Activated naive CD4-positive, alpha-beta T cell treated with Interleukin-2 at 50 U/mL for 16 hours (primary cell): Measurements from ENCODE around the gene KCNE5.
"Not testable (repeated sequence)": the region's sequence is repeated elsewhere in the genome, so short reads cannot be mapped to it uniquely, and the experiment has no call there.

Experiments used
- DNase-seq: peaks from one replicate; pipeline ENCODE4 v3.0.0-alpha.2; 2020

The KCNE5 gene

DNA sequence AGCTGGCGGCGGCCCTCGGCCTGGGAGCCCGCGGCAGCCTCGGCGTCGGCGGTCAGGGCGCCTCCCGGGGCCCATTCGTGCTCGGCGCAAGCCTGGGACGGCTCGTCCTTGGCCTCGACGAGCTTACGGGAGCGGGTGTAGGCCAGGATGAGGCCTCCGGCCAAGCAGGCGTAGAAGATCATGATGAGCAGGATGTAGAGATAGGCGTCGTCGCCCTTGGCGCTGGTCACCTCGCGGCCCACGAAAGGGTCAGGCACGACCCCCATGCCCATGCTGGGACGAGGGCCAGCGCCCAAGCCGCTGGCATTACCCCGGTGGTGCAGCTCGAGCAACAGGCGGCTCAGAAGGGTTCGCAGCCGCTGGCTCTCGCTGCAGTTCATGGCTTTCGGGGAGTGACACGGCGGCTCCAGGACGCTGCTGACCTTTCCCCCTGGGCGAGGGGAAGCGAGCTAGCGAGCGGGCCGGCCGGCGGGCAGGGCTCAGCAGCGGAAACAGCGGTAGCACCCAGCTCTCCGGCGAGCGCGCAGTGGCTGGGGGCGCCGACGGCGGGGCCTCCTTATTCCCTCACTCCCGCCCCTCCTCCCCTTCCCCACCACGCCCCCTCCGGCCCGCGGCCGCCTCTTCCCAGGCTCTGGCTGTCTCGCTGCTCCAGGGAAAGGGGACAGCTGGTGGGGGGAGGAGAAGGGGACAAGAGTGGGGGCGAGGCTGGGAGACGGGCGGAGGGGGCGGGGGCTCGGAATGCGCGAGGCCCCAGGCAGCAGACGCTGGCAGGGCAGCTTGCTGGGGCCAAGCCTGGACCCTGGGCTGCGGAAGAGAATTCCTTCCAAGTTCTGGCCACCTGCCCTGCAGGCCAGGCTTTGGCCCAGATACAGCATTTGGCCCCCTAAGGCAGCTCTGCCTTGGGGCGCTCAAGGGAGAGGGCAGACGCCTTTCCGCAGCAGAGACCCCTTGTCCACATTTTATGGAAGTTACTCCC is at the start of gene KCNE5:
KCNE5 (minus strand) TSS at position 532 of the 976 bp plus-strand sequence; CDS start at position 380, 152 bp downstream.
- DNase-seq: no peak

GRCh38 chrX:109672239-109672638 is 47.3 kb upstream of the KCNE5 start:
- no peak for DNase-seq

DNA sequence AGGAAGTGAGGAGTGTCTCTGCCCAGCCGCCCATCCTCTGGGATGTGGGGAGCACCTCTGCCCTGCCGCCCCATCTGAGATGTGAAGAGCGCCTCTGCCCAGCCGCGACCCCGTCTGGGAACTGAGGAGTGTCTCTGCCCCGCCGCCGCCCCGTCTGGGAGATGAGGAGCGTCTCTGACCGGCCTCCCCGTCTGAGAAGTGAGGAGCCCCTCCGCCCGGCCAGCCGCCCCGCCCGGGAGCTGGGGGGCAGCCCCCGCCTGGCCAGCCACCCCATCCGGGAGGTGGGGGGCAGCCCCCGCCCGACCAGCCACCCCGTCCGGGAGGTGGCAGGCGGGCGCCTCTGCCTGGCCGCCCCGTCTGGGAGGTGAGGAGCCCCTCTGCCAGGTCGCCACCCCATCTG is 46.2 kb upstream of the KCNE5 start:
- not testable (repeated sequence) for DNase-seq

DNA sequence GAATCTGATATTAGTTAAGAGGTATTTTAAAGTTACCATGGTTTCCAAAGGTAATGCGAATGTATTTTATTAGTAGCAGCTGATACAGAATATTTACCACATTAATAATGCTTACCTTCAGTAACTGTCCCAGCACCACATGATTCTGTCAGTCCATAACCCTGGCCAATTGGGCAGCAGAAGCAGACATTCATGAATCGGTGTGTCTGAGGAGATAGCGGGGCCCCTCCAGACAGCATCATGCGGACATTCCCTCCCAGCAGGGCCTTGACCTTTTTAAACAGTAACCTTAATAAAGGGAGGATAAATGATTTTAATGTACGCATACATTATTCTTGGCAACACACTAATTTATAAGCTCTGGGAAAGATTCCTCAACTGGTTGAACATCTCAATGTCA is 43.0 kb upstream of the KCNE5 start:
- DNase-seq: no peak

- DNase-seq: no peak
Measured at GRCh38 chrX:109660435-109661143, 35.6 kb upstream of the KCNE5 start.

DNA sequence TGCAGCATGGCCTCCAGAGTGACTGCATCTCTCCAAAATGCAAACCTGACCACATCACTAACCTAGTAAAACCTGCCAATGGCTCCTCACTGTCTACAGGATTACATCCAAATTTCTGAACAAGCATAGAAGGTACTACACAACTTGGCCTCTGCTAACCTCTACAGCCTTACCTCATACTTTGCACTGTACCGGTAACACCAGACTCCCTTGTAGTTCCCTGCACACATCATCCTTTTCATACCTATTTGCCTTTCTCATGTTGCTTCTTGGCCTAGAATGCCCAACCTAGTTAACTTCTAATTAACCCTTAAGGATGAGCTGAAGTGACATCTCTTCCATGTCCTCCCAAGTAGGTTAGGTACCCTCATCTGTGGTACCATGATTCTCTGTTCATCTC is 33.4 kb upstream of the KCNE5 start:
- no peak for DNase-seq

GRCh38 chrX:109657364-109657763 is 32.4 kb upstream of the KCNE5 start:
- not testable (repeated sequence) for DNase-seq

GRCh38 chrX:109656774-109657173 is 31.8 kb upstream of the KCNE5 start:
- DNase-seq: no peak

DNA sequence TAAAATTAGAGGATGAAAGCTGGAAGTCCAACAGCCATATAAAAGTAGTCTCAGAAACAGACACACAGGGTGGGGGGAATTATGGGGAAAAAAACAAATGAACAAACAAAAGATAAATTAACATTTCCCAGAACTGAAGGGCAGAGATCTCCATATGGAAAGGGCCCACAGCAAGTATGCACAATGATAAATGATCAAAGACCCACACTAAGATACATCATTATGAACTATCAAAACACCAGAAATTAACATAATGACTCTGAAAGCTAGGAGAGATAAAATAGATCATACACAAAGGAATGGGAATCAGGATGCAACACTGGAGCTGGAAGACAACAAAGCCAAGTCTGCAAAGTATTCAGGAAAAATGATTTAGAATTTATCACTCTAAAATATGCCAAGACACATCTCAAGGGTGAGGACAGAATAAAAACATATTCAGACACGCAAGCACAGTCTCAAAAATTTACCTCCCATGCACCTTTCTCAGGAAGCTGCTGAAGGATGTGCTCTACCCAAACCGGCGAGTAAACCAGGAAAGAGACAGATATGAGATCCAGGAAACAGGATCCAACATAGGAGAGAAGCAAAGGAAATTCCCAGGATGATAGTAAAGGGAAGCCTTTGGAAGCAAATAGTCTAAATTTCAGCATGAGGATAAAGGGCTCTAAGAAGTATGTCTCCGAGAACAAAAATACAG is 30.7 kb upstream of the KCNE5 start:
- DNase-seq: no peak

DNA sequence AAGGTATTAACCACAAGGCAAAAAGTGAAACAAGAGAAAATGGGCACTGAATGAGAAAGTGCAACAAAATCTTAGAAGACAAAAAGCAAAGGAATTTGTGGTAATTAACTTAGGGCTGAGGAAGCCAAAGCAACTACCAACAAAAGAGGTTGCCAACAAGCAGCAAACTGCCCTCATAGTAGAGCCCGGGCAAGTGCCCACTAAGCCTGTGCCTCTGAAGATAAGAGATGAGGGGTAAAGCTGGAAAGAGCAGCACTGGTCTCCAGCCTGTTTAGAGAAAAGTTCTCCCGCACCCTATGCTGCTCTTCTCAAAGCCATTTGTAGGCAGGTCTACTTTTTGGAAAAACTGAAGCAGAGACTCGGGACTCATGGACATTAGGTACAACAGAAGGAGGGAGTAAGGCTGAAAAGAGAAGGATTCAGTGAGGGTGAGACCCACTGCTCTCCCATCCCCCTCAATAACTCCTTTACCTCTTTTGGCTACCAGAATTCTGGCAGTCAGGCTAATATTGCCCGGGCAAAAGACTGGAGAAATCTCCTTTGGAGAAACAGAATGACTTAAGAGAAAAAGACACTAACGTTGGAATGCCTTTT is 29.6 kb upstream of the KCNE5 start:
- DNase-seq: no peak

- not testable (repeated sequence) for DNase-seq
Measured at GRCh38 chrX:109644671-109645070, 19.7 kb upstream of the KCNE5 start.

GRCh38 chrX:109643687-109644086 is 18.7 kb upstream of the KCNE5 start:
- DNase-seq: no peak

- no peak for DNase-seq
Measured at GRCh38 chrX:109638158-109638557, 13.2 kb upstream of the KCNE5 start.

DNA sequence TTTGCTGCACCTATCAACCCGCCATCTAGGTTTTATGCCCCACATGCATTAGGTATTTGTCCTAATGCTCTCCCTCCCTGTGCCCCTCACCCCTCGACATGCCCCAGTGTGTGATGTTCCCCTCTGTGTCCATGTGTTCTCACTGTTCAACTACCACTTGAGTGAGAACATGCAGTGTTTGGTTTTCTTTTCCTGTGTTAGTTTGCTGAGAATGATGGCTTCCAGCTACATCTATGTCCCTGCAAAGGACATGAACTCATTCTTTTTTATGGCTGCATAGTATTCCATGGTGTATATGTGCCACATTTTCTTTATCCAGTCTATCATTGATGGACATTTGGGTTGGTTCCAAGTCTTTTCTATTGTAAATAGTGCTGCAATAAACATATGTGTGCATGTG is 12.5 kb upstream of the KCNE5 start:
- DNase-seq: not testable (repeated sequence)

DNA sequence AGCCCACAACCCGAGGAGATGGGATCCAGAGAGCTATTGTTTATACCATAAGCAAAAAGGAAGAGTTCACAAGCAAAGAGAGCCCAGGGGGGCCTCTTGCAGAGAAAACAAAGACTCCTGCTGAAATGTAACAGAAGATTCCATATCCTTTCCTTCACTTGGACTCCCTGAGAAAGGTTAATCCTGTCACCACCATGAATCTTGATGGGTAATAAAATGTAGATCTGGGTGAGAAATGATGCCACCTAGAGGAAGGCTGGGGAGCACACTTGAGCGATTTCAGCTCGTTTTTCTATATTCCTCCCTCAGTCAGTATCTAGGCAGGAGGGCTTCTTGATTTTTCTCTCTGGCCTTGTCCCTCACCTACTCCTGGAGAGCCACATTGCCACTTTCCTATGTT is 10.2 kb upstream of the KCNE5 start:
- no peak for DNase-seq

GRCh38 chrX:109632906-109633504 is 8.0 kb upstream of the KCNE5 start:
- DNase-seq: no peak

GRCh38 chrX:109629310-109629709 is 4.3 kb upstream of the KCNE5 start:
- no peak for DNase-seq

GRCh38 chrX:109626637-109627036 is 1.7 kb upstream of the KCNE5 start:
- no peak for DNase-seq

- no peak for DNase-seq
Measured at GRCh38 chrX:109623997-109624396, 975 bp downstream of the KCNE5 start.

- DNase-seq: no peak
Measured at GRCh38 chrX:109622270-109622669, 2.7 kb downstream of the KCNE5 start.

- DNase-seq: no peak
Measured at GRCh38 chrX:109619771-109620170, 5.2 kb downstream of the KCNE5 start.

DNA sequence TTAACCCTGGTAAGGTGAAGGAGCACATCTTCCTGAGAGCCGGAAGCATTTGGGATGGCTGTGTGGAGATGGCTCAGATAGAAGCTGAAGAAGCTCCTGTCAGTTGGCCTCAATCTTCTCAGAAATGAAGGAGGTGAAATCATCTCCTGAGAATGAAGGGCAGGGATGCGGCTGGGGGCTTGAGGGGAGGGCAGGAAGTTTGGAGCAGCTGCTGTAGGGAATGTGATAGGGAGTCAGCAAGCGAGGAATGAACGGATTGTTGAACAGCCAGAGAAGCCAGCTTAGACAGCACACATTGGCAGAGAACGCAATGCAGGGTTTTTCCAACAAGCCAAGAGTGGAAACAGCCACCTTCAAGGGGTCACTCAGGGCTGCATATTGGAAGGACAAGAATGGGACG is 10.0 kb downstream of the KCNE5 start:
- no peak for DNase-seq

- DNase-seq: no peak
Measured at GRCh38 chrX:109601486-109601885, 23.5 kb downstream of the KCNE5 start.
